IgD-negative memory B cell (primary cell): ENCODE data around the gene PEBP1. TPM values are rescaled to one million over a fixed set of nuclear protein-coding genes. Genes with fewer than 3 reads are reported as not detected.

Experiments used
- H3K27ac Mint-ChIP-seq, 3 donors: one replicate each; pipeline ENCODE4 v1.8.0; 2020 to 2022; ENCODE audit warnings: mild to moderate bottlenecking in 3 of 3, mixed read lengths in 3 of 3, moderate library complexity in 1 of 3
- H3K27me3 Mint-ChIP-seq: one replicate; pipeline ENCODE4 v1.8.0; 2021; ENCODE audit warnings: mixed read lengths
- H3K36me3 Mint-ChIP-seq: one replicate; pipeline ENCODE4 v1.8.0; 2020; ENCODE audit warnings: mild to moderate bottlenecking, mixed read lengths
- H3K4me1 Mint-ChIP-seq, 3 donors: one replicate each; pipeline ENCODE4 v1.8.0; 2020 to 2022; ENCODE audit warnings: mixed read lengths in 3 of 3, mild to moderate bottlenecking in 1 of 3
- H3K4me3 Mint-ChIP-seq, 4 donors: one replicate each; pipeline ENCODE4 v1.8.0; 2020 to 2022; ENCODE audit warnings: mild to moderate bottlenecking in 4 of 4, mixed read lengths in 4 of 4, moderate library complexity in 3 of 4
- H3K9me3 Mint-ChIP-seq, 3 donors: one replicate each; pipeline ENCODE4 v1.8.0; 2020 to 2021; ENCODE audit warnings: mixed read lengths in 3 of 3, mild to moderate bottlenecking in 1 of 3
- polyA plus RNA-seq: library from polyadenylated mRNA; unstranded; fragments of 300-500 nt; fragmentation: Illumina TruSeq; gene quantifications from one replicate; pipeline ENCODE4 v1.2.3, GENCODE V29; 2021

PEBP1 gene
- 281 TPM for polyA plus RNA-seq

DNA sequence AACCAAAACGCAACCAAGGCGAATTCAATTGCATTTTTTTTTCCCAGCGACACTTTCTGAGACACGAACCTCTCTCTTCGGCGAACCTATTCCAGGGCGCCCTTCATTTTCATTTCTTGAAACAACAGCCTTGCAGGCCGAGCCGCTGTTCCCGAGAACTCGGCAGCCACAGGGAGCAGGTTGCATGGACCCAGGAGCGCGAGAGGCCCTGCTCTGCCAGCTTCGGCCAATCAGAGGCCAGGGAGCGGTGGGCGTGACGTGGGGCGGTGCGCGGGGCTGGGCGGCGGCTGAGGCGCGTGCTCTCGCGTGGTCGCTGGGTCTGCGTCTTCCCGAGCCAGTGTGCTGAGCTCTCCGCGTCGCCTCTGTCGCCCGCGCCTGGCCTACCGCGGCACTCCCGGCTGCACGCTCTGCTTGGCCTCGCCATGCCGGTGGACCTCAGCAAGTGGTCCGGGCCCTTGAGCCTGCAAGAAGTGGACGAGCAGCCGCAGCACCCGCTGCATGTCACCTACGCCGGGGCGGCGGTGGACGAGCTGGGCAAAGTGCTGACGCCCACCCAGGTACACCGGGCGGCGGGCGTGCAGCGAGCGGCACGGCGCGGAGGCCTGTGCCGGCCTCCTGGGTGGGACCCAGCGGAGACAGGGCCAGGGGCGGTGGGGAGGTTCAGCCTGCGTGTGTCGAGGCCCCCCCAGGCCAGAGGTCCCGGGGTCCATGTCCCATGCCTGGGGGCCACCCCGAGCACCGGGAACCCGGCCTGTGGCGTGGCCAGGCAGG, at the start of gene PEBP1:
PEBP1 (plus strand) TSS at position 337 of the 771 bp plus-strand sequence; CDS start at position 423, 86 bp downstream.
- Mint-ChIP-seq H3K27me3 (no peaks in the 10 kb centered on the region), H3K9me3 (no peaks in the 10 kb centered on the region), H3K27ac (peak within 1 kb of the TSS; percentile 54 to 93 (median 64)), H3K4me1 (peaks cover 17 to 21% (median 17%) of the 10 kb centered on the region in 3 donors), H3K4me3 (peak within 1 kb of the TSS; percentile 90 to 97 (median 94)), H3K36me3 (no peaks in the 10 kb centered on the region)

DNA sequence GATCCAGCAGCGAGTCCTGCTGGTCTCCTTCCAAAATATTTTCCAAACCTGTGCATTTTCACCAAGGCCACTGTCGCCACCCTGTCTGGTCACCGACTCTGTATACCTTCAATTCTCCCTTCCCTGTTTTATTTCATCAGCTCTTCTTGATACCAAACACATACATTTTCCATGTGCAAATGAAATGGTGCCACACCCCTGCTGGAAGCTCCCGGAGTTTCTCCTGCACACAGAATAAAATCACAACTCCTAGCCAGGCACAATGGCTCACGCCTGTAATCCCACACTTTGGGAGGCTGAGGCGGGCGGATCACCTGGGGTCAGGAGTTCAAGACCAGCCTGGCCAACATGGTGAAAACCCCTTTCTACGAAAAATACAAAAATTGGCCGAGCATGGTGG, 46.1 kb upstream of the PEBP1 start:
- no peaks in the 10 kb centered on the region for H3K9me3 Mint-ChIP-seq
- no peaks in the 10 kb centered on the region for H3K27me3 Mint-ChIP-seq
- no peaks in the 10 kb centered on the region for H3K36me3 Mint-ChIP-seq
- H3K4me1 Mint-ChIP-seq = peaks cover 0 to 1% (median 0%) of the 10 kb centered on the region in 3 donors
- no peak overlapping the region for H3K27ac Mint-ChIP-seq
- H3K4me3 Mint-ChIP-seq = peak overlapping the region in 1 of 4 donors; percentile 19

DNA sequence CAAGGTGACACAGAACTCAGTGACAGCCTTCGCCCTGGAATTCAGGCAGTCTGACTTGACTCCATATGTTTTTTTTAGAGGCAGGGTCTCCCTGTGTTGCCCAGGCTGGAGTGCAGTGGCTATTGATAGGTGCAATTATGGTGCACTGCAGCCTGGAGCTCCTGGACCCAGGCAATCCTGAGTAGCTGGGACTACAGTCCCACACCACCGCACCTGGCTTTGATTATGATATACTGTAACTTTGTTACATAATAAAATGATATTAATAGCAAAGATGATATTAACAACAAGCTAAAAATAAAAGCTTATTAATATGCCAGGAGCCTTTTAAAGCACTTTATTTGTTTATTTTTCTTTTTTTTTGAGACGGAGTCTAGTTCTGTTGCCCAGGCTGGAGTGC, 41.9 kb upstream of the PEBP1 start:
- peaks cover 7% of the 10 kb centered on the region for H3K27me3 Mint-ChIP-seq
- H3K27ac Mint-ChIP-seq = no peak overlapping the region
- no peak overlapping the region for H3K4me3 Mint-ChIP-seq
- peaks cover 0 to 1% (median 0%) of the 10 kb centered on the region in 3 donors for H3K4me1 Mint-ChIP-seq
- no peaks in the 10 kb centered on the region for H3K9me3 Mint-ChIP-seq
- H3K36me3 Mint-ChIP-seq = no peaks in the 10 kb centered on the region

DNA sequence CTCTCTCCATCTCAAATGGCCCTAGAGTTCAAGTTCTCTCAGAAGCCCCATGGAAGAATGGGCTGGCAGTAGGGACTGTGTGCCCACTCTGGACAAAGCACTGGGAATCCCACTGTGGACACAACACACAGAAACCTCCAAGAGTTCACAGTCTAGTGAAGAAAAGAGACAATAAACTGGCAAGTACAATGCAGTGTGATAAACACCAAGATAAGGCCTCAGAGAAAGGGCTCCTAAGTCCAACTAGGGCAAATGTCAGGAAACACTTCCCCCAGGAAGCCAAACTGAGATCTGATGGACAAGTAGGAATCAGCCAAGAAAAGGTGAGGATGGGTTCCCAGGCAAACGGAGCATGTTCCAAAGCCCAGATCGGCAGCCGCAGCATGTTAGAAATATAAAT, 37.5 kb upstream of the PEBP1 start:
- Mint-ChIP-seq H3K4me1 (peaks cover 2 to 5% (median 3%) of the 10 kb centered on the region in 3 donors), H3K27me3 (peaks cover 19% of the 10 kb centered on the region), H3K36me3 (no peaks in the 10 kb centered on the region), H3K4me3 (no peak overlapping the region), H3K27ac (peak overlapping the region in 1 of 3 donors; percentile 14), H3K9me3 (peaks cover 0 to 2% (median 0%) of the 10 kb centered on the region in 3 donors)

DNA sequence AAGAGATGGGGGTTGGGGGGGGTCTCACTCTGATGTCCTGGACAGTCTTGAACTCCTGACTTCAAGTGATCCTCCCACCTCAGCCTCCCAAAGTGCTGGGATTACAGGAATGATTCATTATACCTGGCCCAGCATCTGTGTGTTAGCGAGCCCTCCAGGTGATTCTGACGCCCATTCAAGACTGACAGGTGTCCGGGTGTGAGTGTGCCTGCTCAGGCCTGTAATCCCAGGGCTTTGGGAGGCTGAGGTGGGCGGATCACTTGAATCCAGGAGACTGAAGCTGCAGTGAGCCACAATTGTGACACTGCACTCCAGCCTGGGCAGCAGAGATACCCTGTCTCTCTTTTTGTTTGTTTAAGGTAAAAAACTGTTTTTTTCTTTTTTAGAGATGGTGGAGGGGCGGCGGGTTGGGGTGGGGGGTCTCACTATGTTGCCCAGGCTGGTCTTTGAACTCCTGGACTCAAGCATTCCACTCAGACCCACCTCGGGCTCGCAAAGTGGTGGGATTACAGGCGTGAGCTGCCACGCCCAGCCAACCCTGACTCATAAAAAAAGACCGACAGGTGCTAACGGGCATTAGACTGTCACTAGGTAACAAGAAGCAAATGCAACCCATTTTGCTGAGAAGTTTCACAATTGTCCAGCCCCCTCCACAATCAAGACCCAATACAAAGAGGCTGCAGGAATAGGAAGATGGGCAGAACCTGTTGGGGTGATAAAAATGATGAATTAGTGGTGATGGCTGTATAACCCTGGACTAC, 36.8 kb upstream of the PEBP1 start:
- Mint-ChIP-seq H3K4me3 (peak overlapping the region in 1 of 4 donors; percentile 40), H3K36me3 (no peaks in the 10 kb centered on the region), H3K27ac (no peak overlapping the region), H3K4me1 (peaks cover 2 to 5% (median 3%) of the 10 kb centered on the region in 3 donors), H3K9me3 (peaks cover 0 to 2% (median 0%) of the 10 kb centered on the region in 3 donors), H3K27me3 (peaks cover 20% of the 10 kb centered on the region)

DNA sequence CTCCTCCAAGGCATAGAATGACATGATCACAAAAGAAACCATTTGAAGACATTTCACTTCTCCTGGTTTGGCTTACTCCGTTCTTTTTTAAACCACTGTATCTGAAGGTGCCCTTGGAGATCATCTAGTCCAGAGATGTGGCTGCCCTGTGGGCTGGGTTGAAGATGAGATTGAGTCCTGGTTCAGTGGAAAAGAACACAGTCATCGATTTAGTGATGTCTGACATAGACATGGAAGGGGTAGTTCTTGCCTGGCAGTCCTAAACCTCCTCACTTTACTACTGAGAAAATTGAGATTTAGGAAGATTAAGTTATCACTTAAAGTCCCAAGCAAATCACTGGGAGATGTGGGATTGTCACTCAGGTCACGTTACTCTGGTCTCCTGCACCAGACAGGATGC, 34.9 kb upstream of the PEBP1 start:
- H3K27me3 Mint-ChIP-seq = peaks cover 28% of the 10 kb centered on the region
- H3K4me1 Mint-ChIP-seq = peaks cover 5 to 7% (median 6%) of the 10 kb centered on the region in 3 donors
- H3K27ac Mint-ChIP-seq = no peak overlapping the region
- H3K9me3 Mint-ChIP-seq = peaks cover 0 to 2% (median 0%) of the 10 kb centered on the region in 3 donors
- no peak overlapping the region for H3K4me3 Mint-ChIP-seq
- no peaks in the 10 kb centered on the region for H3K36me3 Mint-ChIP-seq

DNA sequence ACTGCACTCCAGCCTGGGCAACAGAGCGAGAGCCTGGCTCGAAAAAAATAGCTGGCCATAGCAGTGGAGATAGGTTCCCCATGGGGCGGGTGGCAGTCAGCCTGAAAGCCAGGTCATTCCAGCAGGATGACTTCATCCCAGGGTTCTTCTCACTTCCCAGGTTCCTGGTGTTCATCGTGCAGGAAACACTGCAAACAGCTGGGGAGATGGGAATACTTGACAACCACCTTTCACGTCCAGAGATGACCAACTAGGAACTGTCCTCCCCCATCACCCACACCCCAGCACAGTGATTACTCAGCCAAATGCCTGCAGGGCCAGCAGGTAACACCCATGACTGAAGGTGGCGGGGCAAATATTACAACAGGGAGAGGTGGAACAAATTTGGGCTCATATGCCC, 33.9 kb upstream of the PEBP1 start:
- peak overlapping the region in 1 of 4 donors; percentile 91 for H3K4me3 Mint-ChIP-seq
- peak overlapping the region in 1 of 3 donors; percentile 31 for H3K27ac Mint-ChIP-seq
- peaks cover 0 to 2% (median 0%) of the 10 kb centered on the region in 3 donors for H3K9me3 Mint-ChIP-seq
- H3K36me3 Mint-ChIP-seq = no peaks in the 10 kb centered on the region
- peaks cover 5 to 7% (median 6%) of the 10 kb centered on the region in 3 donors for H3K4me1 Mint-ChIP-seq
- peaks cover 26% of the 10 kb centered on the region for H3K27me3 Mint-ChIP-seq

DNA sequence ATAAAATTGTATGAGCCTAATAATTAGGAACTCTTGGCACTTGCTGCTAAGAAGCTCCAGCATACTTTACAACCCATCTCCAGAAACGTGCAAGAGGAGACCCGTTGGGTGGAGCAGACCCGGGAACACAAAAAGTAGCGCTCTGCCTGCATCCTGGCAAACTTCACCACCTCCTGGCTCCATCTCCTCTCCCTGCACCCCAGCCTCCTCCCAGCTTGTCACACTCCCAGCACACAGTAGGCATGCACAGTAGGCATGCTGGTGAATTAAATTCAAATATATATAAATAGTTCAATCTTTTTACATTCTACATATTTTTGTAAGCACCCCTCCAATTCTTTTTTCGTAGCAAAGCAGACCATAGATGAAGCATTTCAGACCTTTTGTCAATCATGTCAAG, 33.3 kb upstream of the PEBP1 start:
- peaks cover 5 to 7% (median 6%) of the 10 kb centered on the region in 3 donors for H3K4me1 Mint-ChIP-seq
- H3K27me3 Mint-ChIP-seq = peaks cover 25% of the 10 kb centered on the region
- H3K4me3 Mint-ChIP-seq = peak overlapping the region; percentile 85 to 93 (median 89)
- peaks cover 0 to 2% (median 0%) of the 10 kb centered on the region in 3 donors for H3K9me3 Mint-ChIP-seq
- peak overlapping the region in 1 of 3 donors; percentile 31 for H3K27ac Mint-ChIP-seq
- no peaks in the 10 kb centered on the region for H3K36me3 Mint-ChIP-seq

DNA sequence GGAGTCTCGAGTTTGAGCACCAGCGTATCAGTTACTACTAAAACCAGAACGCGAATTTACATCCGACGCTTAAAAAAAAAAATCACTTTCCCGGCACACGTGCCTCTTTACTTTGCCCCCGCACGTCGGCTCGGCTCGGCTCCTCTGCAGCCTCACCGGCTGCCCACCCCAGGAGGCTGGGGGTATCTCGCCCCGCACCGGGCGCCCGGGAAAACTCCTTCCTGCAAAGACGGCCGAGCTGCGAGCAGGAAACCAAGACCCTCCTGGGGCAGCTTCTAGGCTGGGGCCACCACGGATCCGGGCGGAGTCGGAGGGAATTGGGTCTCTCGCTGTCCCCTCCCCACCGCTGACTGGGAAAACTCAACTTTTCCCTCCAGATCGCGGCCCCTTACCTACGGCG, 32.7 kb upstream of the PEBP1 start:
- Mint-ChIP-seq H3K27me3 (peaks cover 25% of the 10 kb centered on the region), H3K4me1 (peaks cover 5 to 7% (median 6%) of the 10 kb centered on the region in 3 donors), H3K27ac (peak overlapping the region in 1 of 3 donors; percentile 59), H3K4me3 (peak overlapping the region; percentile 85 to 93 (median 89)), H3K36me3 (no peaks in the 10 kb centered on the region), H3K9me3 (peaks cover 0 to 2% (median 0%) of the 10 kb centered on the region in 3 donors)

DNA sequence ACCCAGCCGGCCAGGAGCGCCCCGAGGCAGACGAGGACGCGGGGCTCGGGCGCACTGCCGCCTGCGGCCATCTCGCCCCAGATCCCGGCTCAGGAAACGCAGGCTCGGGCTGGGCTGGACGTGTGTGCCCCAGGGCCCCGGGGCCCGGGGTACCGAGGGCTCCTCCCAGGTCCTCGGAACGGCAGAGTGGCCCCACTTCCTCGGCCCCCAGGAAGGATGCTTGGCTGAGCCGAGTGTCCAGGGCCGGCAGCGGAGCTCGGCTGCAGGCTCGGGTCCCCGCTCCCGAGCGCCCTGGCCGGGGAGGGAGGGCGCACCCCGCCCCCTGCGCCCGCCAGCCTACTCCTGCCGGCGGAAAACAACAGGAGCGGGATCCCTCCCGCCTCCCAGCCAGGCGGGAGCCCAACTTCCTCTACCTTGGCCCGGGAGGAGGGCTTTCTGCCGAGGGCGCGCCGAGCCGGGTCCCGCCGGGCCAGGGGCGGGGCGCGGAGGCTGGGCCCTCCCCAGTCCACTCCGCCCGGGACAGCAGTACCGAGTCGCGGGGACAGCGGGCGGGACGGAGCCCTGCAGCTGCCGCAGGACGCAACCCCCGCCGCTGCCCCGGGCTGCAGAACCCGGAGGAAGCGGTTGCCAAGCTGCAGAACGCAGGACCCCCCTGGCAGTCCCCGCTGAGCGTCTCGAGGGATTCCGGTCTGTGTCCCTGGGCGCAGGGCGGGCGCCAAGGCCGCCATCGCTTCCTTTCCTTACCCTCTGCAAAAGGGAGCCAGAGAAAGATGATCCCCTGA, 32.1 kb upstream of the PEBP1 start, which contains the start of gene VSIG10:
VSIG10 (minus strand) TSS at position 411 of the 782 bp plus-strand sequence; CDS start at position 71, 340 bp downstream.
- H3K4me1 Mint-ChIP-seq = peaks cover 5 to 7% (median 6%) of the 10 kb centered on the region in 3 donors
- no peaks in the 10 kb centered on the region for H3K36me3 Mint-ChIP-seq
- H3K9me3 Mint-ChIP-seq = peaks cover 0 to 2% (median 0%) of the 10 kb centered on the region in 3 donors
- H3K27me3 Mint-ChIP-seq = peaks cover 21% of the 10 kb centered on the region
- peak within 1 kb of the TSS in 1 of 3 donors; percentile 59 for H3K27ac Mint-ChIP-seq
- H3K4me3 Mint-ChIP-seq = peak within 1 kb of the TSS; percentile 85 to 93 (median 89)

DNA sequence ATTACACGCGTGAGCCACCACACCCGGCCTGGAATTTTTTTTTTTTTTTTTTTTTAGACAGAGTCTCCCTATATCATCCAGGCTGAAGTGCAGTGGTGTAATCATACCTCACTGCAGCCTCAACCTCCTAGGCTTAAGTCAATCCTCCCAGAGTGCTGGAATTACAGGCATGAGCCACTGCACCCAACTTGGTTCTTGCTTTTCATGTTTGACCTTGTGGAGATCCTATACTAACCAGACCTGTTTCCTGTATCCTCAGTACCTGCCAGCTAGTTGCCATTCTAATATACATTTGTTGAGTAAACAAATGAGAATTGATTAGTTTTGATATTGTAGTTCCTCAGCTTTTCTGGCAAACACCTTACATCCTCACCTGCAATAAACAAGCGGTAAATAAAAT, 28.9 kb upstream of the PEBP1 start:
- H3K27ac Mint-ChIP-seq = no peak overlapping the region
- peaks cover 0 to 2% (median 0%) of the 10 kb centered on the region in 3 donors for H3K9me3 Mint-ChIP-seq
- peaks cover 18% of the 10 kb centered on the region for H3K27me3 Mint-ChIP-seq
- no peak overlapping the region for H3K4me3 Mint-ChIP-seq
- H3K4me1 Mint-ChIP-seq = peaks cover 5 to 7% (median 6%) of the 10 kb centered on the region in 3 donors
- no peaks in the 10 kb centered on the region for H3K36me3 Mint-ChIP-seq

DNA sequence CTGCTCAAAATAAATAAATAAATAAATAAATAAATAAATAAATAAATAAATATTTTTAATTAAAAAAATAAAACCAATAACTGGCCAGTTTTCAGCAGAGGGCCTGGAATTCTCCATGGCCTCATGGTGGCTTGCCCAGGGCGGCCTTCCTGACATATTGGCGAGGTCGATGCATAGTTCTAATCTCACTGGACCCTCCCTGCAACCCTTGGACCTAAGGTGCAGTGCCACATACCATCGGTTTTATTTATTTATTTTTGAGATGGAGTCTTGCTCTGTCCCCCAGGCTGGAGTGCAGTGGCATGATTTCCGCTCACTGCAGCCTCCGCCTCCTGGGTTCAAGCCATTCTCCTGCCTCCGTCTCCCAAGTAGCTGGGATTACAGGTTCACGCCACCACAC, 28.2 kb upstream of the PEBP1 start:
- Mint-ChIP-seq H3K27ac (no peak overlapping the region), H3K9me3 (no peaks in the 10 kb centered on the region), H3K27me3 (peaks cover 14% of the 10 kb centered on the region)

DNA sequence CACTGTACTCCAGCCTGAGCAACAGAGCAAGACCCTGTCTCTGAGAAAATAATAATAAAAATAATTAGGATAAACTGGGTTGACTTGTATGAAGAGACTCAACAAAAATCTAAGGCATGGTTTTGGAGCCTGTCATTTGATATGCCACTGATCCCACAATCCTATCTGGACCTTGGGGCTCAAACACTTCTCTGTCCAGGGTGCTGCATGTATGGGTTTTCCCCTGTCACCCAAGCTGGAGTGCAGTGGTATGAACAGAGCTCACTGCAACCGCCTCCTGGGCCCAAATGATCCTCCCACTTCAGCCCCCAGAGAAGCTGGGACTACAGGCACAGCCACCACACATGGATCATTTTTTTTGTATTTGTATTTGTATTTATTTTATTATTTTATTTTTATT, 26.8 kb upstream of the PEBP1 start:
- no peaks in the 10 kb centered on the region for H3K9me3 Mint-ChIP-seq
- no peak overlapping the region for H3K4me3 Mint-ChIP-seq
- H3K4me1 Mint-ChIP-seq = peaks cover 0 to 4% (median 4%) of the 10 kb centered on the region in 3 donors
- no peak overlapping the region for H3K27ac Mint-ChIP-seq
- H3K36me3 Mint-ChIP-seq = no peaks in the 10 kb centered on the region
- peaks cover 10% of the 10 kb centered on the region for H3K27me3 Mint-ChIP-seq

More for the DNA sequence above, 28.2 kb upstream of the PEBP1 start:
- Mint-ChIP-seq H3K4me3 (no peak overlapping the region), H3K4me1 (peaks cover 5 to 7% (median 6%) of the 10 kb centered on the region in 3 donors), H3K36me3 (no peaks in the 10 kb centered on the region)

DNA sequence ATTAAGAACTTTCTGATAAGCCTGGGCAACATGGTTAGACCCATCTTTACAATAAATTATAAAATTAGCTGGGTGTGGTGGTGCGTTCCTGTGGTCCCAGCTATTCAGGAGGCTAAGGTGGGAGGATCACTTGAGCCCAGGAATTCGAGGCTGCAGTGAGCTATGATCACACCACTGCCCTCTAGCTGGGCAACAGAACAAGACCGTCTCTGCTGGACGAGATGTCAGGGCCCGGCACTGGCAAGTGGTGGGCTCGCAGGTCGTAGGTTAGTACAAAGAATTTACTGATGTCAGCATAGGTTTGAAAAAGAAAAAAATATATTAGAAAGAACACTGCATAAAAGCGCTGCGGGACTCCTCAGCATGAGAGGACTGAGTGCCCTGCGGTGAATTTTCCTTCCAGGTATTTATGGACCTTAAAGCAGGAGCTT, 16.5 kb upstream of the PEBP1 start:
- peaks cover 7% of the 10 kb centered on the region for H3K36me3 Mint-ChIP-seq
- H3K4me3 Mint-ChIP-seq = no peak overlapping the region
- peaks cover 0 to 4% (median 0%) of the 10 kb centered on the region in 3 donors for H3K4me1 Mint-ChIP-seq
- no peaks in the 10 kb centered on the region for H3K9me3 Mint-ChIP-seq
- H3K27me3 Mint-ChIP-seq = no peaks in the 10 kb centered on the region
- H3K27ac Mint-ChIP-seq = no peak overlapping the region
